NCI-H1436 (cell line): ENCODE measurements around the gene IGFBP7.
"Not testable (repeated sequence)": the region's sequence is repeated elsewhere in the genome, so short reads cannot be mapped to it uniquely, and the experiment has no call there.

Source experiments
- DNase-seq: peaks from one replicate; lab custom pipeline; 2025; lab: John Stamatoyannopoulos, UW

IGFBP7 gene

DNA sequence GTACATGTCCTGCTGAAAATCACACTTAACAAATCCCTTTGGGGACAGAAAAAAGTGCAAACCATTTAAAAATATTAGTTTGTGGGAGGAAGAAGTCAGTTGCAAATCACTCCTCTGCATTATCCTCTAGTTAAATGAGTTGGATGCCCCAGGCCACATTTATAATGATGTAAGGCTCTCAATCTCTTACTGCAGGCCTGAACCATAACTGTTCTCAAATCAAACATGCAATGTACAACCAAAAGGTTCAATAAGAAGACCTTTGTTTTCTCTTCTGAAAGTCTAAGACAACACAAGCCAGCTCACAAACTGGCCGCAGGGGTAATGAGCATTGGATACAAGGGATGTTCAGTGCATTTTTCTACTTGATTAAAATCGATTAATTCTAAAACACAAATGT is 39.7 kb downstream of the IGFBP7 start:
- no peak for DNase-seq

- no peak for DNase-seq
Measured at GRCh38 chr4:57068237-57068981, 41.8 kb downstream of the IGFBP7 start.

DNA sequence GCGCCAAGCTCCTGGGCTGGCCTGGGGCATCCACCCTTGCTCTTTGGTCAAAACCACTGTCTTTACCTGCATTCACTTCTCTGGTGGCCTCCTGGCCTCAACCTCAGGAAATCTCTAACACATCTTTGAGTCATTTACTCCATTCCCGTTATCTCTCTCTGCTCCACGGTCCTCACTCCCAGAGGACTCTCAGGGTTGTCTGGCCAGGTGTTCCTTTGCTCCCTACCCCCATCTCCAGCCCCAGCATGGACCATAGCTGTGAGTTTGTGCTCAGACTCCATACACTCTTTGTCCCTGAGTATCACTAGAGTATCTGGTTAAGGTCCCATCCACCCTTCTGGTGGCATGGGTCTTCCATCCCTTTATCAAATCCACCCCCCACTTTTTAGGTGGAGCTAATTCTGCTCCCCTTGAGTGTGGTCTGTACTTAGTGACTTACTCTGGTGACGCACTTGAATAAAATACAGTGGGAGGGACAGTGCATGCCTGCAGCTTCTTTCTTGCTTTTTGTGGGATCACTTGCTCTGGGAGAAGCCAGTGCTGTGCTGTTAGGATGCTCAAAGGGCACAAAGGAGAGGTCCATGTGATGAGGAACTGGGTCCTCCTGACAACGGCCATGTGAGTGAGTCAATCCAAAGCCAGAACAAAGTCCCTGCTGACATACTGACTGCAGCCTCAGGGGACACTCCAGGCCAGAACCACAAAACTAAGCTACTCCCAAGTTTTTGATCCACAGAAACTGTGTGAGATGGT is 44.3 kb downstream of the IGFBP7 start:
- DNase-seq: no peak

DNA sequence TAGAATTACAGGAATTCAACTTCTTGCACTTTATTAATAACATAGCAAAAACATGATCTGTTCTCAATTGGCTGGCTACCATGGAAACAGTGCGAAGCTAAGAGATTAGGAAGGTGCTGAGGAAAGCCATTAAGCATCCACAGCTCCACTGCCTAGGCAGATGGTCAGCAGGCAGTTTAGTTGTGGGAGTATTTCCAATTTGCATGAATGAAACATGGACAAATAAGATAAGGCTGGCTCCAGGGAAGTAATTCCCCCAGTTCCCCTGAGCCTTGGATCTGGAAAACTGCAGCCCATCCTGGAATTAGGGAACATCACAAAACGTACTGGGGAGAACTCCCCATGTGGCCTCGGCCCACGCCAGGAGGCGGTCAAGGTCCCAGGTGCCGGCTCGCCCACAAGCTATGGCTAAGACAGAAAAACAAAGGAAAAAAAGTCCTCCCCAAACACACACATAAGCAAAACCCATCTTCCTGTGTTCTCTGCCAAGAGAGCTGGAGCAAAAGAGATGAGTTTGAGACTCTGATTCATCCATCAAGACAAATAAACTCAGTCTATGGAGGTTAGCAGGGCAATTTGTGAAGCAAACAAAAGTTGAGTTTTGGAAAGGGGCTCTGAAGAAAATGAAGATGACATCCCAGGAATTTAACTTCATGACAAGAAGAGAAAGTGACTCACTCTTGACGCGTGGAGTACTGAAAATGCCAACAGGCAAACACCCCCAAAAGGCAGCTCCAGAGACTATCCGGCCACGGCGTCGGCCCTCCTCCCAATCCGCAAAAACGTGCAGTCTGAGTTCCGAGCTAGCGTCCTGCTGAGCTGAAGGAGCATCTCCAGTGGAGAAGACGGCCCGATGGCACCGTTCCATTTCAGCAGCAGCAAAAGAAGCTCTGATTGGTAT is 45.1 kb downstream of the IGFBP7 start:
- DNase-seq: no peak

GRCh38 chr4:57064120-57064519 is 46.1 kb downstream of the IGFBP7 start:
- no peak for DNase-seq

DNA sequence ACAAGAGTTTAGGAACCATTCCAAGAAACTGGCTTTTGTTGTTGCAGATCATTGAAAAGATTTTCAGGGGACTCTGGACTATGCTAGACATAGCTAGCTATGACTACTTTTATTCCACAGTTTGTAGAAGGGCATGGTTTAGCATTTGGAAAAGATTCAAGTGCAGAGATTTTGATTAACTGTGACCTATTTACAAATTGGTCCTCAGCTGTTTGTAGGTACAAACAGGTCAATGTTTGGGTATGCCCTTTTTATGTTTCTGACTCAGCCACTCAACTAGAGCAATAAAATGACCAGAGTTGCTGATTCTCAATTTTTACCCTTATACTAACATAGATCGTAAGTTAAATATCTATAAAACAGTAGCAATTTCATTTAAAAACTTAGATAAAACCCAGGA is 46.7 kb downstream of the IGFBP7 start:
- DNase-seq: no peak

DNA sequence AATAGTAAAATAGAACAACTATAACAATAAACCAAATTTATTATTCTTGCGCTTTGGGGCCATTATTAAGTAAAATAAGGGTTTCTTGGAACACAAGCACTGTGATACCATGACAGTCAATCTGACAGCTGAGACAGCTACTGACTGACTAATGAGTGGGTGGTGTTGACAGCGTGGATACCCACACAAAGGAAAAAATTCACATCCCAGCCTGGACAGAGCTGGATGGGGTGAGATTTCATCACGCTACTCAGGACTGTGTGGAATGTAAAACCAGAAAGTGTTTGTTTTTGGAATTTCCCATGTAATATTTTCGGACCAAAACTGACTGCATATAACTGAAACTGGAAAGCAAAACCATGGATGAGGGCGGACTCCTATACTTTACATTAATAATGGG is 48.8 kb downstream of the IGFBP7 start:
- DNase-seq: no peak

DNA sequence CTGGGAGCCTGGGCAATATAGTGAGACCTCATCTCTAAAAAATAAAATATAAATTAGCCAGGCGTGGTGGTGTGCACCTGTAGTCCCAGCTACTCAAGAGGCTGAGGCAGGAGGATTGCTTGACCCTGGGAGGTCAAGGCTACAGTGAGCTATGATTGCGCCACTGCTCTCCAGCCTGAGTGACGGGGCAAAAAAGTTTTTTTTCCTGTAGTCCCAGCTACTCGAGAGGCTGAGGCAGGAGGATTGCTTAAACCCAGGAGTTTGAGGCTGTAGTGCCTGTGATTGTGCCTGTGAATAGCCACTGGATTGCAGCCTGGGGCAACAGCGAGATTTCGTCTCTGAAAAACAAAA is 49.5 kb downstream of the IGFBP7 start:
- not testable (repeated sequence) for DNase-seq

DNA sequence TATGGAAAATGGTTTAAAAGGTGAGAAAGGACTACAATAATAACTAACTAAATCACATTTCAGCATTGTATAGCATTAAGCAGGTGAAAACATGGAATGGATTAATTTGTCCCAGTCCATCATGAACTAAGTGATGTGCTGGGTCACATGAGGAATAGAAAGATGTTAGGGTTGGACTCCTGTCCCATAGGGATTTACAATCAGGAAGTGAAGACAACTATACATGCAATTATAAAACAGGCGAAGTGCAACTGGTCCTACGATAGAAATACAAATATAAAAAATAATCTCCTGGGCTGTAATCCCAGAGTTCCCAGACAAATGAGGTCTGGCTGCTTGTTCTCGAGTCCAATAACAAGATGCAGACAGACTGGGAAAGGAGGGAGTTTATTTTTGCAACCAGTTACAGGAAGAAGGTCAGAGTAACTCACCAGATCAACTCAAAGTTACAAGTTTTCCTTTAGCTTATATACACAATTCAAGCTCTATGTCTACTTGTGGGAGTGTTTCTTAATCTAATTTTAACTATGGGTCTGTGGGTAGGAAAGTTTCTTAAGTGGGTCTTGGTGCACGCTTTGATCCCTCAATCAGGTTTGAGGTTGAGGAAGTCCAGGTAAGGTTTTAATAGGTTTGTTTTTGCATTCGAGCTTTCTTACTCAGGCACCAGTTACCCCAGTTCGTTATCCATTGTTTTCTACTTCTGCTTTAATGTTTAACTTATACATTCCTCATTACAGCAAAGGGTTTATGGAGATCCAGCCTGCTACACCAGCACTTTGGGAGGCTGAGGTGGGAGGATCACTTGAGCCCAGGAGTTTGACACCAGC is 50.1 kb downstream of the IGFBP7 start:
- no peak for DNase-seq

DNA sequence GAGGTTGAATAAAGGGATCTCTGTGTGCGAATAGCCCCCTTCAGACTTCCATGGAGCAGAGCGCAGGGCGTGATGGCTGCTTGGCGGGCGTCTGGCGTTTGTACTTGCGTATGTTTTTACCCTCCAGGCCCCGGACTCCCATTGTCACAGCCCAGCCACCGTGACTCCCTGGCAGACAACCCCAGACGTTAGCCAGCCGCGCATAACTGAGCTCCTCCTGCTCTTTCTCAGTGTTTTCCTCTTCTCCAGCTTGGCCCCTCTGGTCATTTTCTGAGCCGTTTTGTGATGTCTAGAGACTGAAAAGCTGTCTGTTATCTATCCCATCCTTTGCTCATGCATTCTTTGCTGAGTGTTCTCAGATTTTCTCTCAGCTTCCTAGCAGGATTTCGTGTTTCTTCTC is 54.3 kb downstream of the IGFBP7 start:
- no peak for DNase-seq

- DNase-seq: no peak
Measured at GRCh38 chr4:57053508-57053907, 56.7 kb downstream of the IGFBP7 start.

DNA sequence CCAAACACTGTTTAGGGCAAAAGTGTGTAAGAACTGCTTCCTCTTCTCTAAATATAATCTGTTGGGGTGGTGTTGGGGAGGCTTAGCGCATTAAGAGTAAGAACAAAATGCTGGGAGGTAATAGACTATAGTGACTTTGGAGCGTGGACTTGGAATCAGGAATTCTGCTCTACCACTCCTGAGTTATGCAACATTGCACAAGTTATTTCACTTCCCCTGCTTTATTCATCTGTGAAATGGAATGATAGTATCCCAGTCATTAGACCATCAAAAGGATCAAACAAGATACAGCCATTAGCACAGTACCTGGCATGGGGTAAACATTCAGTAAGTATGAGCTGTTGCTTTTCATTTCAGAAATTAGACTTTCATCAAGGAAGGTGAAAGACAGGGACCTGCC is 58.7 kb downstream of the IGFBP7 start:
- no peak for DNase-seq

DNA sequence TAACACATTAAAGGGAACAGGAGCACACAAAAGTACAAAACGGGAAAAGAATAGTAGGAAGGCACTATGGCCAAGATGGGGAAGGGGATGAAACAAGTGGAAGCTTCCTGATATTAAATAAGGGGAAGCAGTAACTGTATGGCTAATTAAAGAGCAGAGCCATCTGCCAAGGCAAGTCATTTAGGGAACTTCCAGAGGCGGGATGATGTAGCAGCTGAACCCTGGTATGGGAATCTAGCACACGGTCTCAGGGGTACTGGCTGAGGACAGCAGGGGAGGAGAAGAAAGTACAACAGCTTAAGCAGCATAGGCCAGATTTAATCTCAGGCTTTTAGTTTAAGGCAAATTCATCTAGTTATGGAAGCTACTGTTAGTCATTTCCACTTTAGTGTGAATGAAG is 59.1 kb downstream of the IGFBP7 start:
- DNase-seq: no peak

DNA sequence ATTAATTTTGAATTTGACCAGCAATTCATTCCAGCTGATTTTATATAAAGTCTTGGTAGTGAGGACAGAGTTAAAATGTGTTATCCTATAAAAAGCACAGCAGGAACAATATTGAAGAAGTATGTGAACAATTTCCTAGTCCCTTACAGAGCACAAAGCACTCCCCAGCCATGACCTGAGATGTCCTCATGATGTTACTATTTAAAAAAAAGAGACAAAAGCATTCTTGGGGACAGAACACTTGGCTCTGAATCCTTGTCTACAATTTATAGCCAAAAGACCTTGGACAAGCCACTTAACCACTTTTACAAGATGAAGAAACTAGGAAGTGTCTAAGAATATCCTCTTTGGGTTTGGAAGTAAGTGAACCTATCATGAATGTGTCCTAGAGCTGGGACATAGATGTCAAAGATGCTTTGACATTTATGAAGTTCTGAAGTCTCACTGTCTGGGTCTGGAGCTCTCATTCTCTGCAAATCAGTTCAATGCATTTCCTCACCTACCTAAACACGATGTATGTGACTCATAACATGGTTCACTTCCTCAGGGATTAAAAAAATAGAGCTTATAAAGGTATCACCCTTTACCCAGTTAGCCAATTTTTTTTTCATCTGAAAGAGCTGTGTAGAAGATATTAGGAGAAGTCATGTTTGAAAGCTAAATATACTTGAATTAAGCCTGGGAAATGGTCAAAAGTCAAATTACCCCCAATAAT is 61.4 kb downstream of the IGFBP7 start:
- no peak for DNase-seq

GRCh38 chr4:57047046-57047445 is 63.1 kb downstream of the IGFBP7 start:
- not testable (repeated sequence) for DNase-seq

DNA sequence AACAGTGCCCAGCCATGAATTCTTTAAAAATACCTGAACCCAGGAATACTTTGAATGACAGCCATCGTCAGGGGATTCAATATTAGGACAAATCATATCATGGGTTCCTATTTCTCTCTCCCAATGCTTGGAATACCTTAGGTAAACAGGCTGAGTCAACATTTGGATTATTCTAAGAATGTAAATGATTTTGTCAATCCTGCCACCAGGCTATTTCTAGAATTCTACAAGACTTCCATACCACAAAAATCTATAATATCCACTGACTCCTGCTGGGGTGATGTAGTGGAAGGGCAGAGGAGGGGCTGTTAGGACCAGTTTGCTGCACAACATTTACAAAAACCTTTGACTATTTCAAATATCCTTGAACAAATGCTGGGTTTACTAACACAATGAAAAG is 65.2 kb downstream of the IGFBP7 start:
- no peak for DNase-seq

- DNase-seq: no peak
Measured at GRCh38 chr4:57044279-57044678, 65.9 kb downstream of the IGFBP7 start.

GRCh38 chr4:57043347-57044251 is 66.6 kb downstream of the IGFBP7 start:
- DNase-seq: no peak

- DNase-seq: no peak
Measured at GRCh38 chr4:57042711-57043169, 67.4 kb downstream of the IGFBP7 start.

DNA sequence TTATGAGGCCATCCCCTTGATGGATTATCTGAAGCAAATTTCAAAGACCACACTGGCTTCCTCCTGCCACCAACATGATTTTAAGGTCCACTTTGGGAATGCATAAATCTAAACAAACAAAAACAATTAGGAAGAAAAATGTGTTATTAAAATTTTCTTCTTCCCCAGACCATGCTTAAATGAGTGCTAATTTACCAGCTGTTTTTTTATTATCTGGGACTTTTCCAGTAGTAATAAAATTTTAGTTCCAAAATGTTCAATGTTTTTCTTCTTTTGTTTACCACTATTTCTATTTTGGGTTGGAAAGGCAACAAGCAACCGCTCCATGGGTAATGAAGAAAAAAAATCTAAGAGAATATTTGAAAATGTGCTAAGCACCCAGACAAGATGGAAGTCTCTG is 69.2 kb downstream of the IGFBP7 start:
- DNase-seq: no peak
